ENCODE measurements around the gene GGPS1.
"Not testable (repeated sequence)": the region's sequence is repeated elsewhere in the genome, so short reads cannot be mapped to it uniquely, and the experiment has no call there.

Gene GGPS1

DNA sequence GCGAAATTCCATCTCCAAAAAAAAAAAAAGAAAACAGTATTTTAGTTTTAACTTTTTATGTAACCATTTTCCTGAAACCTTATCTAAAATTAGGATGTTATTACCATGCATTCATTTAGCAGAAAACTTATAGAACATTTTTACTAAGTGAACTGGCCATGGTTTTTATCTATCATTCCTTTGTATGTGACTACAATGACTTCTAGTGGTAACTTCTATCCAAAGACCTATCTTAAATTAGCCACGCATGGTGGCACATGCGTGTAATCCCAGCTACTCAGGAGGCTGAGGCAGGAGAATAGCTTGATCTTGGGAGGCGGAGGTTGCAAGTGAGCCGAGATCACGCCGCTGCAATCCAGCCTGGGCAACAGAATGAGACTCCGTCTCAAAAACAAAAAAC, 11.4 kb downstream of the GGPS1 start:
- DNase-seq (ENCODE audit: low read depth in 2 of 2) = no peak

DNA sequence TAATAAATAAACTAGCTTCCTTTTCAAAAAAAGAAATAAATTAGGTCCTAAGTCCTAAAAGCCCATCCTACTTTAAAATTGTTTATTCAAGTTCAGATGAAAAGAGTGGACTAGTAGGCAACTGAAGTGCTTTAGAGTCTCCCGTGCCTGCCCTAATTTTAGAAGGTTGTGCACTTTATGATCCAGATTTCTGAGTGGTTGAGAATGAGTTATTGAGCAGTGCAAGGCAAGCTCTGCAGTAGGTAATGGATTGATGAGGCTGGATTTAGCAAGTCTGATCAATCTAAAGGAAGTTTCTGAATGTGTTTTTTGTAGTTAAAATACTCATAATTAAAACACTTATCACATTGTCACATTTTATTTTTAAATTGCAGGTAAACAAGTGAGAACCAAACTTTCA, 13.0 kb downstream of the GGPS1 start:
- DNase-seq (ENCODE audit: low read depth in 2 of 2) = no peak

DNA sequence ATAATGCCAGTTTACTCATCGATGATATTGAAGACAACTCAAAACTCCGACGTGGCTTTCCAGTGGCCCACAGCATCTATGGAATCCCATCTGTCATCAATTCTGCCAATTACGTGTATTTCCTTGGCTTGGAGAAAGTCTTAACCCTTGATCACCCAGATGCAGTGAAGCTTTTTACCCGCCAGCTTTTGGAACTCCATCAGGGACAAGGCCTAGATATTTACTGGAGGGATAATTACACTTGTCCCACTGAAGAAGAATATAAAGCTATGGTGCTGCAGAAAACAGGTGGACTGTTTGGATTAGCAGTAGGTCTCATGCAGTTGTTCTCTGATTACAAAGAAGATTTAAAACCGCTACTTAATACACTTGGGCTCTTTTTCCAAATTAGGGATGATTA, 13.7 kb downstream of the GGPS1 start:
- DNase-seq (ENCODE audit: low read depth in 2 of 2) = no peak

DNA sequence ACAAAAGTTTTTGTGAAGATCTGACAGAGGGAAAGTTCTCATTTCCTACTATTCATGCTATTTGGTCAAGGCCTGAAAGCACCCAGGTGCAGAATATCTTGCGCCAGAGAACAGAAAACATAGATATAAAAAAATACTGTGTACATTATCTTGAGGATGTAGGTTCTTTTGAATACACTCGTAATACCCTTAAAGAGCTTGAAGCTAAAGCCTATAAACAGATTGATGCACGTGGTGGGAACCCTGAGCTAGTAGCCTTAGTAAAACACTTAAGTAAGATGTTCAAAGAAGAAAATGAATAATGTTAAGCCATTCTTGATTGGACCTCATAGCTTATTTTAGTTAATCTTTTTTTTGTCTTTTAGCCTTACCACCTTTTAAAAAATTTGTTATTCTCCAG, 14.1 kb downstream of the GGPS1 start:
- no peak for DNase-seq (ENCODE audit: low read depth in 2 of 2)

DNA sequence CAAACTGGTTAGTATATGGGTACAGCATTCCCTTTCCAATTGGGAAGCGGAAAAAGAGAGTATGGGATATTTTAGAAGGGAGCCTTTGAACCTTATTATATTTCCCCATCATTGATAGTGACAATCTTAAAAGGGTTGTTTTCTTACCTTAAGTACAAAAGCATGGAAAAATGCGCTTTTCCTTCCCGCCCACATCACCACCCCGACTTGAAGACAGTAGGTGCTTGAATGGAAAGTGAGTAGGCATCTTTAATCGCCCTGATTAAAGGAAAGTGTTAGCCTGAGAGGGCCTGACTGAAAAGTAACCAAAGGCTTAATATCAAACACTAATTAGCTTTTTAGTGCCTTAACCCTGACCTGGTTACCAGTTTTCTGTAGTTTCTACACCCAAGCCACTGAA, 15.4 kb downstream of the GGPS1 start:
- DNase-seq (ENCODE audit: low read depth in 2 of 2) = no peak

DNA sequence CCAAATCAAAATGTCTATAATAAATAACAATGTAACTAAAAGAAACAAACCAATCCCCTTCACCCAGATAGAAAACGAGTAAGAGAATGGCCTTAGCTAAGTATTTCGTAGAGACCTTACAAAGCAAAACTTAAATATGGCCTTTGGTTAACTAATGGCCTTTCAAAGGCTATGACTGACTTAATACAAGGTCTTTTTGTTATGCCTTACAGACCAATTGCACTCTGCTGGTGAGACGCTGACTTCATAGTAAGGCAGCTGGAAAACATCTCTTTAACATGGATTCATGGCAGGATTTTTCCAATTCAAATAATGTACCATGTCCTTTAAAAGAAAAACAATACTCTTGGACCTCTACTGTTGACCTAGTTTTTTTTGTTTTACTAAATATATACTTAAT, 23.1 kb downstream of the GGPS1 start:
- DNase-seq (ENCODE audit: low read depth in 2 of 2) = no peak

DNA sequence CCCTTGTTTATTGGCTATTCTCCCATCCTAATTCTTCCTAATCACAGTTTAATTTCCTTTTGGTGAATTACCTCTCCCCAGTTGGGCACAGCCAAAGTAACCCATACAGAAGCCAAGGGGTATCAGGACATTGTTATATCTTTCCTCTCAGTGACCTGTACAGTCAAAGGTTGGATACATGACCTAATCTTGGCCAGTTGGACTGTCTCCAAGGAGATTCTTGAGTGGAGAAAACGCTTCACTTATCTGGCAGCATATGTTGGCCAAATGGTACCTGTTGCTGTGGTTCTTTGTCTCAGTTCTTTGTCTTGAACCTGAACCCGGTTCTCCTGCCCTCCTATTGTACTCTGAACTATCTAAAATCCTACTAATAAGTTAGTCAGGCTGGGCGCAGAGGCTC, 23.5 kb downstream of the GGPS1 start:
- DNase-seq (ENCODE audit: low read depth in 2 of 2) = no peak

DNA sequence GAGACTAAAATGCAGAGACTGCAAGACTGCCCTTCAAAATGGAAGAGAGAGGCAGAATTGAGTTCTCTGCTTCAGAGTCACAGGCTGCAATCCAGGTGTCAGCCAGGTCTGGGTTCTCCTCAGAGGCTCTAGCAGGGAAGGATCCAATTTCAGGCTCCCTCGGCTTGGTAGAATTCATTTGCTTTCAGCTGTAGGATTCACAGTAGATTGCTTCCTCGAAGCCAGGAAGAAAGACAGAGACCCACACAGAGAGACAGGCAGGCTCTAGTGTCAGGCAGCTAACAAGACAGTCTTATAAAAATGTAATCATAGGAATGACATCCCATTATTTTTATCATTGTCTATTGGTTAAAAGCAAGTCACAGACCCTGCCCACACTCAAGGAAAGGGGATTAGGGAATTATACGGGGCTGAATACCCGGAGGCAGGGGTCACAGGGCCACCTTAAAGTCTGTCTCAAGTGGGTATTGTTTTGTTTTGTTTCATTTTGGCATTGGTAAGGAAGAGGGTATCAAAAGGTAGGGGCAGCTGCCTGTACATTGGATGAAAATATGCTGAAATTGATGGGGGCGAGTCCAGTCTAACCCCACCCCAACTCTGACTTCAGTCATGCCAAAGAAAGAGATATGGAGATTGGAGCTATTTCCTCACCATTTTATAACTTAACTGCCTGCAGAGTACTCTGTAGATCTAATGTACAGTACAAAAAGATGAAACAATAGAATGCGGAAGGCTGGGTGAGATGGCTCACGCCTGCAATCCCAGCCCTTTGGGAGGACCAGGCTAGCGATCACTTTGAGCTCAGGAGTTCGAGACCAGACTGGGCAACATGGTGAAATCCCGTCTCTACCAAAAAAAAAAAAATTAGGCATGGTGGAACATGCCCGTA, 29.4 kb downstream of the GGPS1 start:
- no peak for DNase-seq (ENCODE audit: low read depth in 2 of 2)

DNA sequence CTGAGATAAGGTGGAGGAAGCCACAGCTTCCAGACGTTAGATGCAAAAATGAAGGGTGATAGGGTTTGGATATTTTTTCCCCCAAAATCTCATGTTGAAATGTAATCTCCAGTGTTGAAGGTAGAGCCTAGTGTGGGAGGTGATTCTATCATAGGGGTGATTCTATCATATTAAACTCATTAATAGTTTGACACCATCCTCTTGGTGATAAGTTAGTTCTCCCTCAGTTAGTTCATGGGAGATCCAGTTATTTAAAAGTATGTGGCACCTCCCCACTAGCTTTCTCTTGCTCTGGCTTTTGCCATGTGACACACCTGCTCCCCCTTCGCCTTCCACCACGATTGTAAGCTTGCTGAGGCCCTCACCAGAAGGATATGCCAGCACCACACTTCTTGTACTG, 30.5 kb downstream of the GGPS1 start:
- no peak for DNase-seq (ENCODE audit: low read depth in 2 of 2)

DNA sequence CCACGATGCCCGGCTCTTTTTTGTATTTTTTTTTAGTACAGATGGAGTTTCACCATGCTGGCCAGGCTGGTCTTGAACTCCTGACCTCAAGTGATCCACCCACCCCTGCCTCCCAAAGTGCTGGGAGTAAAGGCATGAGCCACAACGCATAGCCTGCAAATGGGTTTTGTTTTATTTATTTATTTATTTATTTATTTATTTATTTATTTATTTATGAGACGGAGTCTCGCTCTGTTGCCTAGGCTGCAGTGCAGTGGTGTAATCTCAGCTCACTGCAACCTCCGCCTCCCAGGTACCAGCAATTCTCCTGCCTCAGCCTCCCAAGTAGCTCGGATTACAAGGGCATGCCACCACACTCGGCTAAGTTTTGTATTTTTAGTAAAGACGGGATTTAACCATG, 35.8 kb downstream of the GGPS1 start:
- not testable (repeated sequence) for DNase-seq (ENCODE audit: low read depth in 2 of 2)

DNA sequence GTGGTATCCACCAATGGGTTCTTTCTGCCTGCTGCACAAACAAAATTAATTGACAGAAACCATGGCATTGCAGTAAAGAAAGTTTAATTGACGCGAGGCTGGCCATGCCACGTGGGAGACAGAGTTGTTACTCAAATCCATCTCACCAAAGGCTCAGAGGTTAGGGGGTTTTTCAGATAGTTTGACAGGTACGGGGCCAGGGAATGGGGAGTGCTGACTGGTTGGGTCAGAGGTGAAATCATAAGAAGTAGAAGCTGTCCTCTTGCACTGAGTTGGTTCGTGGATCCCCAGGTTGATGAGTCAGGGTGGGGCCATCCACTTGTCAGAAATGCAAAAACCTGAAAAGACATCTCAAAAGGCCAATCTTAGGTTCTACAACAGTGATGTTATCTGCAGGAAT, 37.9 kb downstream of the GGPS1 start:
- DNase-seq (ENCODE audit: low read depth in 2 of 2) = no peak

DNA sequence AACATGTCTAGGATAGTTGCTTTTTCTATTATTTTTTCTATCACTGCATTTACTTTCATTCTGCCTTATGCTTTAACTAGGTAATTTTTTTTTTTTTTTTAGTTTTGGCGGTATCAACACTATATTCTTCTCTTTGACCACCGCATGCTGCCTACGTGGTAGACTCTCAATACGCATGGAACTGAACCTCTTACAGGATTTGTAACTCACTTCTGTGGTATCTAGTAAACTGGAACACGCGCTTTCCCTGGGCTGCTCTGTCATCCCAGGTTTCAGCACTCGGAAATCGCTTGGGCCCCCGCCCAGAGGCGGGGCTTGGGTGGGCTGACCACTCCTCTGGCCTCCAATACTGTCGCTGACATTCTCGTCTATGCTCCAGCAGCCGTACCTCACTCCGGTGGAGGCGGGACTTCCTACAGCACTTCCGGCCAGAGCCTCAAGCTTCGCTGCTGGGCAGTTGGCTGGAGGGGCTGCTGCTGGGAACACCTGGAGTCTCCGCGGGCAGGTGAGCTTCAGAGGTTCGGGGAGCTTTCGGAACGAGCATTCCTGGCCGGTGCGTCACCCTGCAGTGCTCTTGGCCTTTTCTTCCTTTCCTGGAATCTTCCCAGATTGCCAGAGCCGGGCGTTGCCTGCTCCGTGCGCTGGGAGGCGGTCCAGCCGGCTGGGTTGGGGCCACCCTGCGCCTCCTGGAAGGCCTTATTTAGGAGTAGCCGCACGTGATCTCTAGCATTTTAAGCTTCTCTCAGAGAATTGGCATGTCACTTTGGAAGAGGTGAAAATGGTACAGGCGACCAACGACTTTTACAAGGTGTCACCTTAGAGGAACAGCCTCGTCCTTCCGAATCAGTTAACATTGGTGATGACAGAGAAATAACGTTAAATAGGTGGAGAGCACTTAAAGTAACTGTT, 38.9 kb downstream of the GGPS1 start, which contains the start of gene TBCE:
Gene TBCE, plus strand, starts transcription at position 428 of the 909 bp plus-strand sequence. CDS start 12,623 bp downstream, outside the sequence.
- DNase-seq (ENCODE audit: low read depth in 2 of 2) = peak; percentile 90 to 92

DNA sequence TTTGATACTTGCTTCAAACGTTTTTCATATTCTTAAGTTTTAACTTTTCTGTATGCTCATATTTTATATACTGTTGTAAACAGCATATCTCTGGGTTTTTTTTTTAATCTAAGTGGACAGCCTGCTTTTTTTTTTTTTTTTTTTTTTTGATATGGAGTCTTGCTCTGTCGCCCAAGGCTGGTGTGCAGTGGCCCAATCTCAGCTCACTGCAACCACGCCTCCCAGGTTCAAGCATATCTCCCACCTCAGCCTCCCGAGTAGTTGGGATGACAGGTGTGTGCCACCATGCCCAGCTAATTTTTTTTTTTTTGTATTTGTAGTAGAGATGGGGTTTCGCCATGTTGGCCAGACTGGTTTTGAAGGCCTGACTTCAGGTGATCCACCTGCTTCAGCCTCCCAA, 40.1 kb downstream of the GGPS1 start:
- no peak for DNase-seq (ENCODE audit: low read depth in 2 of 2)

DNA sequence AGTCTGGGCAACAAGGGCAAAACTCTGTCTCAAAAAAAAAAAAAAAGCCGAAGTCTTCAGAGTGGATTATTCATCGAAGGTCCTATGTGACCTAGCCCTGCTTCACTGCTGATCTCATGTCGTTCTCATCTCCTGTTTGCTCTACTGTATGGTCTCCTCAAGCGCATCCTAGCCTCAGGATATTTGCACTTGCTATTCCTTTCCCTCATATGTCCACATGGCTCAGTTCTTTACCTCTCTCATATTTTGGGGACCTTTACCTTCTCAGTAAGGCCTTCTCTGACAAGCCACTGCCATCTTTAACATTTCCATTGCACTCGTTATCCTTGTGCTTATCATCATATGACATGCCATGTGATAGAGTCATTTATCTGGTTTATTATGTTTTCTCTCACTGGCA, 41.4 kb downstream of the GGPS1 start:
- DNase-seq (ENCODE audit: low read depth in 2 of 2) = no peak

DNA sequence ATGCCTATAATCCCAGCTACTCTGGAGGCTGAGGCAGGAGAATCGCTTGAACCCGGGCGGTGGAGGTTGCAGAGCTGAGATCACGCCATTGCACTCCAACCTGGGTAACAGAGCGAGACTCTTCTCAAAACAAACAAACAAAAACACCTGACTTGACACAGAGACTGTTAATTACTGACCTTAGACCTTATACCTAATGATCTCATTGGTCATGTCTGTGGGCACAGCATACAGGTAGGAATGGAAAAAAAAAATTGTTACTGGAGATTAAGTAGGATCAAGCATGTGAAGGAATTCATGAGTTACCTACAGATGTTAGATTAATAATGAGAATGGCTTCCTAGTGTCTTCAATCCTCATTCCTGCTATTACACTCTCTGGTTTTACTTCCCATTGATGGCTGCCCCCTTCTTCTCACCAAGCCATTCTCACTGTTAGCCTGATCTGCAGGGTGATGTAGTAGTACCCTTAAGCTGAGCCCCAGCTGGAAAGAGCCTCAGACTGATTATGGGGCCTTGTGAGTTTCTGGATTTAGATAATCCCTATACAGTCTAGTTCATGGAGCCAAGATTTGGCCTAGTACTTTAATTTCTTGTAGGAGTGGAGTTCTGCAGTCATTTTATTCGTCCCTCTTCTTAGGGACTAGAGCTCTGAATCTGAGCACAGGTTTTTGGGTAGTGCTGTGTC, 47.7 kb downstream of the GGPS1 start:
- DNase-seq (ENCODE audit: low read depth in 2 of 2) = no peak

DNA sequence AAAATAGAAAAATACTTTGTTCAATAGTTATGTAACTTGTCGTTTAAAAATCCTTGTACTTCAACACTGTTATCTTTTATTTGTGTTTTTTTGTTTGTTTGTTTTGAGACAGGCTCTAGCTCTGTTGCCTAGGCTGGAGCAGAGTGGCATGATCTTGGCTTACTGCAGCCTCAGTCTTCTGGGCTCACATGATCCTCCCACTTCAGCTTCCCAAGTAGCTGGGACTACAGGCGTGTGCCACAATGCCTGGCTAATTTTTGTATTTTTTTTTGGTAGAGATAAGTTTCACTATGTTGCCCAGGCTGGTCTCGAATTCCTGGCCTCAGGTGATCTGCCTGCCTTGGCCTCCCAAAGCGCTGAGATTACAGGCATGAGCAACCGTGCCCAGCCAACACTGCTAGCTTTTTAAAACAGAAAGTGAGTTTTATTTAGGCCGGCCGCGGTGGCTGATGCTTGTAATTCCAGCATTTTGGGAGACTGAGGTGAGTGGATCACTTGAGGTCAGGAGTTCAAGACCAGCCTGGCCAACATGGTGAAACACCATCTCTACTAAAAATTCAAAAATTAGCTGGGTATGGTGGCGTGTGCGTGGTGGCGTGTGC, 49.9 kb downstream of the GGPS1 start:
- not testable (repeated sequence) for DNase-seq (ENCODE audit: low read depth in 2 of 2)

DNA sequence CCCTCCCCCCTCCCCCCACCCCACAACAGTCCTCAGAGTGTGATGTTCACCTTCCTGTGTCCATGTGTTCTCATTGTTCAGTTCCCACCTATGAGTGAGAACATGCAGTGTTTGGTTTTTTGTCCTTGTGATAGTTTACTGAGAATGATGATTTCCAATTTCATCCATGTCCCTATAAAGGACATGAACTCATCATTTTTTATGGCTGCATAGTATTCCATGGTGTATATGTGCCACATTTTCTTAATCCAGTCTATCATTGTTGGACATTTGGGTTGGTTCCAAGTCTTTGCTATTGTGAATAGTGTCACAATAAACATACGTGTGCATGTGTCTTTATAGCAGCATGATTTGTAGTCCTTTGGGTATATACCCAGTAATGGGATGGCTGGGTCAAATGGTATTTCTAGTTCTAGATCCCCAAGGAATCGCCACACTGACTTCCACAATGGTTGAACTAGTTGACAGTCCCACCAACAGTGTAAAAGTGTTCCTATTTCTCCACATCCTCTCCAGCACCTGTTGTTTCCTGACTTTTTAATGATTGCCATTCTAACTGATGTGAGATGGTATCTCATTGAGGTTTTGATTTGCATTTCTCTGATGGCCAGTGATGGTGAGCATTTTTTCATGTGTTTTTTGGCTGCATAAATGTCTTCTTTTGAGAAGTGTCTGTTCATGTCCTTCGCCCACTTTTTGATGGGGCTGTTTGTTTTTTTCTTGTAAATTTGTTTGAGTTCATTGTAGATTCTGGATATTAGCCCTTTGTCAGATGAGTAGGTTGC, 53.8 kb downstream of the GGPS1 start:
- not testable (repeated sequence) for DNase-seq (ENCODE audit: low read depth in 2 of 2)

DNA sequence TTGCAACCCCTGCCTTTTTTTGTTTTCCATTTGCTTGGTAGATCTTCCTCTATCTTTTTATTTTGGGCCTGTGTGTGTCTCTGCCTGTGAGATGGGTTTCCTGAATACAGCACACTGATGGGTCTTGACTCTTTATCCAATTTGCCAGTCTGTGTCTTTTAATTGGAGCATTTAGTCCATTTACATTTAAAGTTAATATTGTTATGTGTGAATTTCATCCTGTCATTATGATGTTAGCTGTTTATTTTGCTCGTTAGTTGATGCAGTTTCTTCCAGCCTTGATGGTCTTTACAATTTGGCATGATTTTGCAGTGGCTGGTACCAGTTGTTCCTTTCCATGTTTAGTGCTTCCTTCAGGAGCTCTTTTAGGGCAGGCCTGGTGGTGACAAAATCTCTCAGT, 57.3 kb downstream of the GGPS1 start:
- not testable (repeated sequence) for DNase-seq (ENCODE audit: low read depth in 2 of 2)

DNA sequence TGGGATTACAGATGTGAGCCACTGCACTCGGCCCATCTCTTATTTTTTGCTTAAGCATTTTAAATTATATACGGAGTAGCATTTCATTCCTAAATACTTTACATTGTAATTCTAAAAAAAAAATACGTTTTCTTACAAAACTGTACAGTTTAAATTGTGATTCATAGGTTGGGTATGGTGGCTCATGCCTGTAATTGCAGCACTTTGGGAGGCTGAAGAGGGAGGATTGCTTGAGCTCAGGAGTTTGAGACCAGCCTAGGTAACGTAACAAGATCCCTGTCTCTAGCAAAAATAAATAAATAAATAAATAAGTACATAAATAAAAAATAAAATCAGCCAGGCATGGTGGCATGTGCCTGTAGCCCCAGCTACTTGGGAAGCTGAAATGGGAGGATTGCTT, 63.5 kb downstream of the GGPS1 start:
- no peak for DNase-seq (ENCODE audit: low read depth in 2 of 2)

All from fibroblast of skin of left quadriceps (primary cell).